Esophagus squamous epithelium (tissue), 4 donors: ENCODE data around the gene DENND1A.

ENCODE experiments used
- CTCF ChIP-seq, 6 experiments: fragments of 450-650 bp in 4 of 6; fragments of 200-600 bp in 2 of 6; sonication (generic) in 2 of 6; IDR thresholded peaks; one replicate each; pipeline ENCODE4 v1.5.1; 2016 to 2019; ENCODE audit warnings: antibody characterized with exemption in 6 of 6, mild to moderate bottlenecking in 4 of 6, moderate library complexity in 4 of 6
- POLR2A ChIP-seq, 4 donors: fragments of 450-650 bp; IDR thresholded peaks; one replicate each; pipeline ENCODE4 v1.6.1; 2017; ENCODE audit warnings: antibody characterized with exemption in 4 of 4, mild to moderate bottlenecking in 4 of 4, moderate library complexity in 3 of 4

- TF ChIP-seq CTCF (IDR thresholded peaks at IDR 0.05) (no peak), POLR2A (IDR thresholded peaks at IDR 0.05) (no peak)
These were observed 532.0 kb downstream of the DENND1A start for GRCh38 chr9:123397975-123398374.
